ENCODE measurements around the gene NUB1.

NUB1 gene

GRCh38 chr7:151398446-151399304 lies 57.1 kb downstream of the NUB1 start:
- Histone ChIP-seq H3K79me2 (ENCODE audit: insufficient read depth, low read length) (no peaks in the 10 kb centered on the region), H3K4me3 (ENCODE audit: low read depth, low read length, poor library complexity, severe bottlenecking) (no peak overlapping the region), H3K36me3 (ENCODE audit: insufficient read depth, low read length) (no peaks in the 10 kb centered on the region), H3K27ac (ENCODE audit: low read depth, low read length, poor library complexity, severe bottlenecking) (no peak overlapping the region), H3K9me3 (ENCODE audit: low read length) (no peaks in the 10 kb centered on the region), H2AFZ (ENCODE audit: low read length) (no peak overlapping the region), H3K4me2 (ENCODE audit: low read length) (peak overlapping the region; percentile 48; the same call in 1 of the 2 replicates), H3K9ac (ENCODE audit: low read length) (no peak overlapping the region; the same call in 1 of the 2 replicates), H3F3A (ENCODE audit: insufficient read depth, low read length) (no peaks in the 10 kb centered on the region), H3K9me2 (ENCODE audit: low read depth, low read length) (no peaks in the 10 kb centered on the region), H3K4me1 (ENCODE audit: insufficient read depth, low read length, severe bottlenecking) (peaks cover 55% of the 10 kb centered on the region), H3K27me3 (ENCODE audit: insufficient read depth, low read length) (no peaks in the 10 kb centered on the region), H4K20me1 (ENCODE audit: insufficient read depth, low read length) (no peaks in the 10 kb centered on the region)
- TF ChIP-seq CTCF (IDR thresholded peaks at IDR 0.05; ENCODE audit: low read length) = no peak; the same call in 1 of the 2 replicates
- no peak for TF ChIP-seq EZH2 (IDR thresholded peaks at IDR 0.05; ENCODE audit: borderline replicate concordance, low read length)

GRCh38 chr7:151399305-151399601 lies 57.6 kb downstream of the NUB1 start:
- H3K9me3 ChIP-seq (ENCODE audit: low read length) = no peaks in the 10 kb centered on the region
- no peaks in the 10 kb centered on the region for H3K36me3 ChIP-seq (ENCODE audit: insufficient read depth, low read length)
- peaks cover 61% of the 10 kb centered on the region for H3K4me1 ChIP-seq (ENCODE audit: insufficient read depth, low read length, severe bottlenecking)
- no peak overlapping the region for H3K27ac ChIP-seq (ENCODE audit: low read depth, low read length, poor library complexity, severe bottlenecking)
- no peaks in the 10 kb centered on the region for H3F3A ChIP-seq (ENCODE audit: insufficient read depth, low read length)
- no peak overlapping the region for H2AFZ ChIP-seq (ENCODE audit: low read length)
- H3K4me2 ChIP-seq (ENCODE audit: low read length) = no peak overlapping the region; the same call in 1 of the 2 replicates
- no peaks in the 10 kb centered on the region for H3K9me2 ChIP-seq (ENCODE audit: low read depth, low read length)
- H3K79me2 ChIP-seq (ENCODE audit: insufficient read depth, low read length) = no peaks in the 10 kb centered on the region
- no peaks in the 10 kb centered on the region for H4K20me1 ChIP-seq (ENCODE audit: insufficient read depth, low read length)
- H3K9ac ChIP-seq (ENCODE audit: low read length) = no peak overlapping the region; the same call in 1 of the 2 replicates
- H3K27me3 ChIP-seq (ENCODE audit: insufficient read depth, low read length) = no peaks in the 10 kb centered on the region
- no peak overlapping the region for H3K4me3 ChIP-seq (ENCODE audit: low read depth, low read length, poor library complexity, severe bottlenecking)
- TF ChIP-seq CTCF (IDR thresholded peaks at IDR 0.05; ENCODE audit: low read length) (no peak), EZH2 (IDR thresholded peaks at IDR 0.05; ENCODE audit: borderline replicate concordance, low read length) (no peak)

- Histone ChIP-seq H3K9me2 (ENCODE audit: low read depth, low read length) (no peaks in the 10 kb centered on the region), H2AFZ (ENCODE audit: low read length) (no peak overlapping the region), H3F3A (ENCODE audit: insufficient read depth, low read length) (no peaks in the 10 kb centered on the region), H4K20me1 (ENCODE audit: insufficient read depth, low read length) (no peaks in the 10 kb centered on the region), H3K27me3 (ENCODE audit: insufficient read depth, low read length) (no peaks in the 10 kb centered on the region), H3K9ac (ENCODE audit: low read length) (no peak overlapping the region; the same call in 1 of the 2 replicates), H3K36me3 (ENCODE audit: insufficient read depth, low read length) (no peaks in the 10 kb centered on the region), H3K79me2 (ENCODE audit: insufficient read depth, low read length) (no peaks in the 10 kb centered on the region), H3K4me1 (ENCODE audit: insufficient read depth, low read length, severe bottlenecking) (peaks cover 68% of the 10 kb centered on the region), H3K4me3 (ENCODE audit: low read depth, low read length, poor library complexity, severe bottlenecking) (peak overlapping the region; percentile 4), H3K4me2 (ENCODE audit: low read length) (peak overlapping the region; percentile 56; the same call in 1 of the 2 replicates), H3K27ac (ENCODE audit: low read depth, low read length, poor library complexity, severe bottlenecking) (peak overlapping the region; percentile 72), H3K9me3 (ENCODE audit: low read length) (no peaks in the 10 kb centered on the region)
- TF ChIP-seq CTCF (IDR thresholded peaks at IDR 0.05; ENCODE audit: low read length) (no peak), EZH2 (IDR thresholded peaks at IDR 0.05; ENCODE audit: borderline replicate concordance, low read length) (no peak)
Observed at GRCh38 chr7:151399906-151400305, 58.3 kb downstream of the NUB1 start.
